Activated naive CD8-positive, alpha-beta T cell treated with anti-CD3 and anti-CD28 coated beads, Interleukin-2, amount 10 ng/mL, durations not matched to agents 7 days and 5 days (primary cell): ENCODE data around the gene HNF1A. TPM values are rescaled to one million over a fixed set of nuclear protein-coding genes. Genes with fewer than 3 reads are reported as not detected.
A peak's percentile ranks its signal among the peaks of the same experiment; 100 is the strongest.
"Not testable (repeated sequence)": the region's sequence is repeated elsewhere in the genome, so short reads cannot be mapped to it uniquely, and the experiment has no call there.

Experiments
- ATAC-seq: fragments of 150-1000 bp; cut with Tn5 transposase; one replicate; pipeline ENCODE4 v1.10.0; 2021; ENCODE audit warnings: low read depth, moderate library complexity
- POLR2A ChIA-PET: fragments of 350-600 bp; sonication (Branson Sonifier 250); formaldehyde crosslinking; loops from one replicate; lab custom pipeline; 2021; ENCODE audit warnings: antibody characterized with exemption; lab: Charles Lee
- DNase-seq: peaks from one replicate; pipeline ENCODE4 v3.0.0; 2021
- H3K27ac Mint-ChIP-seq: one replicate; pipeline ENCODE4 v1.8.0; 2022; ENCODE audit warnings: mild to moderate bottlenecking, mixed read lengths
- H3K27me3 Mint-ChIP-seq: one replicate; pipeline ENCODE4 v1.8.0; 2022; ENCODE audit warnings: mild to moderate bottlenecking, moderate library complexity, mixed read lengths
- H3K36me3 Mint-ChIP-seq: one replicate; pipeline ENCODE4 v1.8.0; 2021; ENCODE audit warnings: mild to moderate bottlenecking, mixed read lengths
- H3K4me1 Mint-ChIP-seq: one replicate; pipeline ENCODE4 v1.8.0; 2021; ENCODE audit warnings: mixed read lengths
- H3K4me3 Mint-ChIP-seq: one replicate; pipeline ENCODE4 v1.8.0; 2022; ENCODE audit warnings: mild to moderate bottlenecking, moderate library complexity, mixed read lengths
- H3K9me3 Mint-ChIP-seq: one replicate; pipeline ENCODE4 v1.8.0; 2021; ENCODE audit warnings: mixed read lengths
- total RNA-seq, 2 experiments: library from RNA; stranded (reverse); gene quantifications; one replicate each; pipeline ENCODE4 v1.2.3, GENCODE V29; 2021

Gene HNF1A
- total RNA-seq, 2 experiments from 2014 or later, result not detected

DNA sequence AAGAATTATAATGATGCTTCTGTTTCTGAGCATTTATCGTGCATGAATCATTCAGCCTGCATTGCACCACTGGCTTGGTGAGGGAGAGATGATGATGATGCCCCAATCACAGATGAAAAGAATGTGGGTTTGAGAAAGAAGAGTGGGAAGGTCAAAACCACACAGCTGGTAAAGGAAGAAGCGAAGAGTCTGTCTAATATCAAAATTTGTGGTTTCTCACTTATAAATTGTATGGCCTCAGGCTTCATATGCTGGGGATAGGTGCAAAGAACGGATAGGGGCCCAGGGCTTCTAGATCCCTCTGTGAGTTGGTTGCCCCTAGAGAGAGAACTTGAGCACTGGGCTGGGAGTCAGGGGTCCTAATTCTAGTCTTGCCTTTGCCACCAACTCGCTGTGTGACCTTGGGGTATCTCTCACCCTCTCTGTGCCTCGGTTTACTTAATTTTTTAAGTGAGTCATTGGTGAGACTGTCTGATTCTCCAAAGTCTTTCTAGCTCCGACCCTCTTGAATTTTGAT, 58.5 kb downstream of the HNF1A start:
- Mint-ChIP-seq H3K36me3 (peaks cover 32% of the 10 kb centered on the region), H3K27me3 (peaks cover 1% of the 10 kb centered on the region), H3K4me3 (peak overlapping the region; percentile 98), H3K27ac (peak overlapping the region; percentile 98), H3K4me1 (peaks cover 45% of the 10 kb centered on the region), H3K9me3 (peaks cover 2% of the 10 kb centered on the region)
- DNase-seq (no peak), ATAC-seq (no peak)
- POLR2A ChIA-PET, result interaction anchor here (0.9 to 2.9 kb wide), 3 partner anchors 14 to 350 kb away, joined by 4 to 35 read pairs (median 6); partner anchors contain the start of gene MLEC

DNA sequence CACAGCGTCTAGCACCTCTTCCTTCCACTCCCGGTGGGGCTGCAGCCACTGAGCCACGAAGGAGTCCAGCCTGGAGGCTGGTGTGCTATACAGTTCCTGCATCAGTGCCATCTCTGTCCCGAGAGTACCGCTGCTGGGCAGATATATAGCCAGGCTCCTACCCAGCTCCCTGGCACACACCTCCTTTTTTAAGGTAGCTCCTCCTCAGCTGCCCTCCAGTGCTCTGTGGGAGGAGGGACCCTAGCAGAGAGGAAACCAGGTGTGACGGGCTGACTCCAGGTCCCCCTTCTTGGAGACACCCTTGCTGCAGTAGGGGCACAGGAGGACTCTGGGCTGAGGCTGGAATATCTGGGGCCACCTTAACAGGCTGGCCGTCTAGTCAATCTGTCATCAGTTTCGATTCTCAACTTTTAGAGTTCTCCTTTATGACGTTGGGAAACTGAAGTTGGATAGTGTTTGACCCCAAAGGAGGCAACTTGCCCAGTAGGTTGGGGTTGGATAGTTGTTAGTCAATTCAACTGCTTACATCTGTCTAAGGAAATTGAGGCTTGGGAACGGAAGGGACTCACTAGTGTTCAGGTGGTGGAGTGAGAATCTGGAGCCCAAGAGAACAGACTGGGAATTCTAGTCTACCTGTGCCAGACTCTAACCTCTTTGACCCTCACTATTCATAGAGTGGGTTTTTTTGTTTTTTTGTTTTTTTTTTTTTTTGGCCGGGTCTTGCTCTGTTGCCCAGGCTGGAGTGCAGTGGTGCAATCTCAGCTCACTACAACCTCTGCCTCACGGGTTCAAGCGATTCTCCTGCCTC, 60.7 kb downstream of the HNF1A start, which contains the start of gene OASL:
OASL (minus strand) TSS at position 386 of the 808 bp plus-strand sequence; CDS start at position 111, 275 bp downstream.
- H3K4me3 Mint-ChIP-seq, result peak within 1 kb of the TSS; percentile 98
- H3K9me3 Mint-ChIP-seq, result peaks cover 2% of the 10 kb centered on the region
- peaks cover 15% of the 10 kb centered on the region for H3K27me3 Mint-ChIP-seq
- peak; percentile 78 for DNase-seq
- H3K27ac Mint-ChIP-seq, result peak within 1 kb of the TSS; percentile 98
- POLR2A ChIA-PET, result interaction anchor here (0.5 to 2.9 kb wide), 15 partner anchors 10 to 648 kb away, joined by 3 to 35 read pairs (median 3); no protein-coding TSS in a partner anchor
- peaks cover 33% of the 10 kb centered on the region for H3K4me1 Mint-ChIP-seq
- peaks cover 26% of the 10 kb centered on the region for H3K36me3 Mint-ChIP-seq
- peak; percentile 86 for ATAC-seq

DNA sequence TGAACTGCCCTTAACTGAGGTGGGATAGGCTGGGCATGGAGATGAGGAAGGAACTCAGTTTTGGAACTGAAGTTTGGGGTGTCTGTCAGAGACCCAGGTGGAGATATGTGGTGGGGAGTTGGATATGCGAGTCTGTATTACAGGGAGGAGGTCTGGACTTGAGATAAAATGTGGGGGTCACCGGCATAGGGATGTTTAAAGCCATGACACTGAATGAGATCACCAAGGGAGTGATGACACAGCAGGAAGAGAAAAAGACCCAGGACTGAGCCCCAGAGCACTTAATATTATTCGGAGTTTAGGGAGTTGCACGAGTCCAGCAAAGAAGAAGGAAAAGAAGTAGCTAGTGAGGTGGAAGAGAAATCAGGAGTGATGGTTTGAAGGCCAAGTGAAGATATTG, 64.7 kb downstream of the HNF1A start:
- Mint-ChIP-seq H3K9me3 (no peaks in the 10 kb centered on the region), H3K4me3 (no peak overlapping the region), H3K4me1 (peaks cover 16% of the 10 kb centered on the region), H3K36me3 (peaks cover 7% of the 10 kb centered on the region), H3K27ac (no peak overlapping the region), H3K27me3 (peaks cover 19% of the 10 kb centered on the region)
- ATAC-seq (no peak), DNase-seq (no peak)
- POLR2A ChIA-PET, result interaction anchor here (1.0 kb wide), 1 partner anchor 11 kb away, joined by 3 read pairs; no protein-coding TSS in a partner anchor

DNA sequence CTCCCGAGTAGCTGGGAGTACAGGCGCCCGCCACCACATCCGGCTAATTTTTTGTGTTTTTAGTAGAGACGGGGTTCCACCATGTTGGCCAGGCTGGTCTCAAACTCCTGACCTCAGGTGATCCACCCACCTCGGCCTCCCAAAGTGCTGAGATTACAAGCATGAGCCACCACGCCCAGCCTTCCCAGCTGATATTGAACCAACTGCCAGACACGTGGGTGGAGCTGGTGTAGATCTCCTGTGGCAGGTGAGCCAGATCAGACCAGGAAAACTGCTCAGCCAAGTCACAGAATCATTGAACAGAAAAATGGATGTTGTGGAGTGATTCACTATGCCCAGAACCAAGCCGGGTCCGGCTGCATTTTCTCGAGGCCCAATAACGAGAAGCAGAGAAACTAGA, 69.1 kb downstream of the HNF1A start:
- H3K9me3 Mint-ChIP-seq, ATAC-seq, H3K36me3 Mint-ChIP-seq, DNase-seq, H3K27ac Mint-ChIP-seq, POLR2A ChIA-PET: not testable (repeated sequence)
- Mint-ChIP-seq H3K4me3 (peak overlapping the region; percentile 84), H3K27me3 (peaks cover 17% of the 10 kb centered on the region), H3K4me1 (peaks cover 11% of the 10 kb centered on the region)

DNA sequence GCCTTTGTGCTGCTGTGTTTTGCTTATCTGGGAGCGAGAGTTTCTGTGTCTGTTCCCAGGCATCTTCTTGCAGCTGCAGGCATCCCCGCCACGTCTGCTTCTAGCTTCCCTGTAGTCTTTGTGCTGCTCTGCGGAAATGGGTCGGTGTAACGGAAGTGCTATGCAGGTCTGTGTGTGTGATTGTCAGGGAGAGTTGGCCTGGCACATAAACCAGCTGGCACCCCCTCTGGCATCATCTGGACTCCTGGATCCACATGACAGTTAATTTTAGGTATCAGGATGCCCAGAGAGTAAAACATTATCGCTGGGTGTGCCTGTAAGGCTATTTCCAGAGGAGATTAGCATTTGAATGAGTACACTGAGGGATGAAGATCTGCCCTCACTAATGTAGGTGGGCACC, 70.1 kb downstream of the HNF1A start:
- Mint-ChIP-seq H3K36me3 (no peaks in the 10 kb centered on the region), H3K4me3 (peak overlapping the region; percentile 84), H3K9me3 (no peaks in the 10 kb centered on the region), H3K27ac (peak overlapping the region; percentile 86), H3K27me3 (peaks cover 9% of the 10 kb centered on the region), H3K4me1 (peaks cover 11% of the 10 kb centered on the region)
- DNase-seq (no peak), ATAC-seq (peak; percentile 52)
- POLR2A ChIA-PET, result interaction anchor here (1.0 to 1.1 kb wide), 2 partner anchors 11 to 19 kb away, joined by 3 read pairs; no protein-coding TSS in a partner anchor

DNA sequence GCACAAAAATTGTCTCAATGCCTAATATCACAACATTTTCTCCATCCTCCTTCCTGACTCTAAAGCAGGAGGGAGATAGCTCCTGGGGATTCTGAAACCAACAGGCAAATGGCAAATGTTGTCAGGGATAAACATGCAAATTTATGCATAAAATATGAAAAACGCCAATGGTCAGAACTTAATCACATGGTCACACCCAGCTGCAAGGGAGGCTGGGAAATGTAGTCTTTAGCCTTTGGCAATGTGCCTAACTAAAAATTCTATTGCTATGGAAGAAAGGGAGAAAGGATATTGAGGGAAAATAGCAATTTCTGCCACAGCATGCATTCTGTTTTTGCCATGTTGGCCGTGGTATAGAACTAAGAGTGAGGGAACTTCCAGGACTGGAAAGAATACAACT, 72.4 kb downstream of the HNF1A start:
- ATAC-seq (no peak), DNase-seq (no peak)
- H3K36me3 Mint-ChIP-seq, result no peaks in the 10 kb centered on the region
- peaks cover 4% of the 10 kb centered on the region for H3K4me1 Mint-ChIP-seq
- H3K4me3 Mint-ChIP-seq, result no peak overlapping the region
- H3K27ac Mint-ChIP-seq, result no peak overlapping the region
- POLR2A ChIA-PET, result interaction anchor here (1.0 to 1.3 kb wide), 2 partner anchors 14 to 49 kb away, joined by 3 to 4 read pairs; no protein-coding TSS in a partner anchor
- no peaks in the 10 kb centered on the region for H3K27me3 Mint-ChIP-seq
- no peaks in the 10 kb centered on the region for H3K9me3 Mint-ChIP-seq

Other genes starting within 250 kb of the HNF1A start
- gene SPPL3, start 74.2 kb upstream of the HNF1A start, total RNA-seq, result 10 to 100 TPM; 28.0 to 31.1 TPM
- gene C12orf43, start 37.9 kb downstream of the HNF1A start, total RNA-seq, result 10 to 100 TPM; 15.7 to 16.1 TPM
- 10 to 100 TPM; 43.7 to 48.6 TPM for gene OASL, start 60.7 kb downstream of the HNF1A start, total RNA-seq
- 1 to 10 TPM; 6.6 to 7.0 TPM for gene P2RX7, start 154.3 kb downstream of the HNF1A start, total RNA-seq
- 10 to 100 TPM; 50.7 to 52.9 TPM for gene P2RX4, start 231.6 kb downstream of the HNF1A start, total RNA-seq